OCI-LY7 (cell line): ENCODE measurements around the gene TNFSF13. TPM values are rescaled to one million over a fixed set of nuclear protein-coding genes. Genes with fewer than 3 reads are reported as not detected.

Source experiments
- BruUV-seq: library from RNA; stranded (reverse); fragments of 400-500 nt; replicated peaks from 2 replicates; lab custom pipeline; 2021; lab: Mats Ljungman, UMichigan
- CTCF ChIA-PET: fragments of 300-600 bp; sonication (Branson Sonifier 250); formaldehyde crosslinking; loops from one replicate; lab custom pipeline; 2022; ENCODE audit warnings: antibody characterized with exemption; ENCODE audit not compliant: unreplicated experiment; lab: Charles Lee
- POLR2A ChIA-PET: fragments of 300-600 bp; sonication (Branson Sonifier 250); formaldehyde crosslinking; loops from one replicate; lab custom pipeline; 2022; ENCODE audit warnings: antibody characterized with exemption; lab: Charles Lee
- DNase-seq: peaks from one replicate; pipeline ENCODE4 v3.0.0-alpha.2; 2015; ENCODE audit warnings: low spot score
- H2AFZ ChIP-seq: fragments of 200-600 bp; sonication (generic), shearing (Covaris generic); 2 replicates; pipeline ENCODE4 v1.6.1; 2014; ENCODE audit warnings: mild to moderate bottlenecking, antibody characterized with exemption, low read length, moderate library complexity
- H3K27ac ChIP-seq: fragments of 200-600 bp; sonication (generic); 2 replicates; pipeline ENCODE4 v1.5.1; 2014; ENCODE audit warnings: mixed run types, low read depth, mild to moderate bottlenecking, moderate library complexity, low read length, inconsistent platforms; ENCODE audit not compliant: poor library complexity, severe bottlenecking
- H3K36me3 ChIP-seq: fragments of 200-600 bp; sonication (generic); 2 replicates; pipeline ENCODE4 v1.6.1; 2014; ENCODE audit warnings: mild to moderate bottlenecking, antibody characterized with exemption, low read length, moderate library complexity, mixed read lengths; ENCODE audit not compliant: insufficient read depth
- H3K4me1 ChIP-seq: fragments of 200-600 bp; sonication (generic); 2 replicates; pipeline ENCODE4 v1.5.1; 2014; ENCODE audit warnings: mild to moderate bottlenecking, low read length; ENCODE audit not compliant: insufficient read depth, poor library complexity, severe bottlenecking
- H3K4me2 ChIP-seq: fragments of 200-600 bp; sonication (generic); 2 replicates; pipeline ENCODE4 v1.6.1; 2014; ENCODE audit warnings: mild to moderate bottlenecking, low read length
- H3K4me3 ChIP-seq: fragments of 200-600 bp; sonication (generic); 2 replicates; pipeline ENCODE4 v1.5.1; 2014; ENCODE audit warnings: mild to moderate bottlenecking, low read depth, low read length; ENCODE audit not compliant: poor library complexity, severe bottlenecking
- H3K79me2 ChIP-seq: fragments of 200-600 bp; sonication (generic); 2 replicates; pipeline ENCODE4 v1.6.1; 2016; ENCODE audit warnings: low read depth, mild to moderate bottlenecking, low read length, moderate library complexity, mixed read lengths; ENCODE audit not compliant: insufficient read depth
- H3K9me2 ChIP-seq: fragments of 200-600 bp; sonication (generic); 2 replicates; pipeline ENCODE4 v1.6.1; 2016; ENCODE audit warnings: mild to moderate bottlenecking, low read length, mixed read lengths; ENCODE audit not compliant: insufficient read depth
- H3K9me3 ChIP-seq: fragments of 200-600 bp; sonication (generic); 2 replicates; pipeline ENCODE4 v1.6.1; 2014; ENCODE audit warnings: mild to moderate bottlenecking, mixed run types, low read length, mixed read lengths
- H4K20me1 ChIP-seq: fragments of 200-600 bp; sonication (generic); 2 replicates; pipeline ENCODE4 v1.6.1; 2014; ENCODE audit warnings: mild to moderate bottlenecking, antibody characterized with exemption, low read length, moderate library complexity, mixed read lengths; ENCODE audit not compliant: insufficient read depth
- EZH2phosphoT487 ChIP-seq: fragments of 200-600 bp; sonication (generic); IDR thresholded peaks from 2 replicates; pipeline ENCODE4 v1.6.1; 2018; ENCODE audit warnings: low read depth, borderline replicate concordance, mild to moderate bottlenecking, mixed run types, antibody characterized with exemption, low read length, moderate library complexity, mixed read lengths
- intact Hi-C: fragments of 100-400 bp; cut with micrococcal nuclease; formaldehyde crosslinking; loops from one replicate; pipeline ENCODE4 v1.10.0; 2022; ENCODE audit not compliant: unreplicated experiment
- total RNA-seq, 2 experiments: library from RNA; depleted of rRNA in 1 of 2; stranded (reverse); fragments of >200 nt in 1 of 2; shearing (Covaris generic) in 1 of 2; gene quantifications; 2 replicates each; pipeline ENCODE4 v1.2.3, GENCODE V29; 2014 to 2022
- TF ChIP-seq, protein P1 (sequence below): fragments of 200-600 bp; sonication (generic); conservative IDR thresholded peaks from 2 replicates; pipeline ENCODE4 v1.5.1; 2014; ENCODE audit warnings: mild to moderate bottlenecking, antibody characterized with exemption, low read length, moderate library complexity, mixed read lengths

The TNFSF13 gene
- total RNA-seq, 2 experiments from 2014 or later = 0.98 to 6.0 TPM

DNA sequence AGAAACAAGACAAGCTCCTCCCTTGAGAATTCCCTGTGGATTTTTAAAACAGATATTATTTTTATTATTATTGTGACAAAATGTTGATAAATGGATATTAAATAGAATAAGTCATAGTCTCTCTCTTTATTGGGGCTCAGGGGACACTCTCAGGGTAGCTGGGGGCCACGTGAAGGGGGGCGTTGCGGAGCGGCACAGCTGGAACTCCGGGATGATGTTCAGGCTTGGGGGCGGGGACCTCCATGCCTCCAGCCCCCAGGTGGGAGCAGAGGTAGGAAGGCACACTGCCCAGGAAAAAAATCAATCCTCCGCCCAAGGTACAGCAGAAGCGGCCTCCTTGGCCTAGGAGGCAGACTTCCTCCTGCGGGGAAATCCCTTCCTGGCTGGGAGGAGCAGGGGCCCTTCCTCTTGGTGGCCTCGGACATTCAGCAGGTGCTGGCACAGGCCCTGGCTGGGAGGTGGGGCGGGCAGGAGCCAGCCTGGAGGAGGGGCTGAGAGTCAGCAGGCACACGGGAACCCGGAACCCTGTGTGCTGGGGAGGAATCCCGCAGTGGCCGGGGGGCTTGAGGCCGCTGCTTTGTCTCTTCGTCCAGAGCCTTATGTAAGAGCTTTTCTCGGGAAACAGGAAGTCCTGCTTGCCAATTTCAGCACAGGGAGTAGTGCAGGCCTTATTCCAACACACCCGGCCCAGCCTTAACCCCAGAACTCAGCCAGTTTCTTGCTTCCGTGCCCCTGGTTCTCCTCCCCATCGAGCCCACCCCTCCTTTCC lies 591 bp upstream of the TNFSF13 start:
- peak overlapping the region; percentile 12; the same call in 1 of the 2 replicates for H2AFZ ChIP-seq
- POLR2A ChIA-PET = interaction anchor here (0.7 to 0.9 kb wide), 2 partner anchors 33 to 190 kb away, joined by 3 read pairs; no protein-coding TSS in a partner anchor
- DNase-seq = peak; percentile 33

DNA sequence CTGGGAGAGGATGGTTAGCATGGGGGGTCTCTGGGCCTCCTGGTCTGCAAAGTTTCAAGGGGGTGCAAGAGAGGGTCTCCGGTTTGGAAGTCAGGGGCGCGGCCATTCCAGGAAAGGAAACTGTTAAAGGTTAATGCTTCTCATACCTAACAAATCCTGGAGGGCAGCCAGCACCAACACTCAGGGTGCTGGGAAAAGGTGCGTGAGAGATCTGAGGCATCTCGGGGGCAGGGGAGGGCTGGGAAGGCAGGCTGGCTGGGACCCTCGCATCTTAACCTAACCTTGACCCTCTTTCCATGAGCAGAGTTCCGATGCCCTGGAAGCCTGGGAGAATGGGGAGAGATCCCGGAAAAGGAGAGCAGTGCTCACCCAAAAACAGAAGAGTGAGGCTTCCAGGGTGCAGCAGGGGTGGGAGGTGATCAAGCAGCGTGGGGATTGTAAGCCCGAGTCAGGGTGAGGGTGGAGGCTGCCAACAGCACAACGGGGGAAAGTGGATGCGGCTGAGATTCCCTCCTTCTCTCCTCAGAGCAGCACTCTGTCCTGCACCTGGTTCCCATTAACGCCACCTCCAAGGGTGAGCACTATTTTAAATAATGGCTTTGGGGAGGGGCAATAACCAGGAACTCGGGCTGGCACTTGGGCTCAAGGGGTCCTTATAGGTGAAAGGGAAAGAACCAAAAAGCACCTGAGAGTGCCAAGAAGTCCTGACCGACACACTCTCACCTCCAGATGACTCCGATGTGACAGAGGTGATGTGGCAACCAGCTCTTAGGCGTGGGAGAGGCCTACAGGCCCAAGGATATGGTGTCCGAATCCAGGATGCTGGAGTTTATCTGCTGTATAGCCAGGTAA lies 996 bp downstream of the TNFSF13 start:
- H2AFZ ChIP-seq = no peak overlapping the region

More for the DNA sequence above, 591 bp upstream of the TNFSF13 start:
- CTCF ChIA-PET = no interaction called here
- H3K9me2 ChIP-seq = no peaks in the 10 kb centered on the region
- H3K4me2 ChIP-seq = peak overlapping the region; percentile 27
- peaks cover 11% of the 10 kb centered on the region; the same call in 1 of the 2 replicates for H3K79me2 ChIP-seq
- H3K36me3 ChIP-seq = no peaks in the 10 kb centered on the region
- no peak overlapping the region for H3K27ac ChIP-seq
- H3K4me1 ChIP-seq = peaks cover 40% of the 10 kb centered on the region
- no peaks in the 10 kb centered on the region for H4K20me1 ChIP-seq
- intact Hi-C loops = no loop called here
- TF ChIP-seq, protein P1, sequence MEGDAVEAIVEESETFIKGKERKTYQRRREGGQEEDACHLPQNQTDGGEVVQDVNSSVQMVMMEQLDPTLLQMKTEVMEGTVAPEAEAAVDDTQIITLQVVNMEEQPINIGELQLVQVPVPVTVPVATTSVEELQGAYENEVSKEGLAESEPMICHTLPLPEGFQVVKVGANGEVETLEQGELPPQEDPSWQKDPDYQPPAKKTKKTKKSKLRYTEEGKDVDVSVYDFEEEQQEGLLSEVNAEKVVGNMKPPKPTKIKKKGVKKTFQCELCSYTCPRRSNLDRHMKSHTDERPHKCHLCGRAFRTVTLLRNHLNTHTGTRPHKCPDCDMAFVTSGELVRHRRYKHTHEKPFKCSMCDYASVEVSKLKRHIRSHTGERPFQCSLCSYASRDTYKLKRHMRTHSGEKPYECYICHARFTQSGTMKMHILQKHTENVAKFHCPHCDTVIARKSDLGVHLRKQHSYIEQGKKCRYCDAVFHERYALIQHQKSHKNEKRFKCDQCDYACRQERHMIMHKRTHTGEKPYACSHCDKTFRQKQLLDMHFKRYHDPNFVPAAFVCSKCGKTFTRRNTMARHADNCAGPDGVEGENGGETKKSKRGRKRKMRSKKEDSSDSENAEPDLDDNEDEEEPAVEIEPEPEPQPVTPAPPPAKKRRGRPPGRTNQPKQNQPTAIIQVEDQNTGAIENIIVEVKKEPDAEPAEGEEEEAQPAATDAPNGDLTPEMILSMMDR = no peak
- TF ChIP-seq EZH2phosphoT487 = no peak
- H3K9me3 ChIP-seq = no peaks in the 10 kb centered on the region
- BruUV-seq = no TSS peak
- no peak overlapping the region for H3K4me3 ChIP-seq

More for the DNA sequence above, 996 bp downstream of the TNFSF13 start:
- Histone ChIP-seq H3K27ac (no peak overlapping the region), H3K9me2 (no peaks in the 10 kb centered on the region), H4K20me1 (no peaks in the 10 kb centered on the region), H3K4me3 (no peak overlapping the region), H3K4me1 (peaks cover 47% of the 10 kb centered on the region), H3K4me2 (peak overlapping the region; percentile 74), H3K9me3 (no peaks in the 10 kb centered on the region), H3K36me3 (peaks cover 14% of the 10 kb centered on the region; the same call in 1 of the 2 replicates), H3K79me2 (peaks cover 25% of the 10 kb centered on the region; the same call in 1 of the 2 replicates)
- no peak for DNase-seq
- no TSS peak for BruUV-seq
- ChIA-PET POLR2A (interaction anchor here (1.0 to 1.5 kb wide), 4 partner anchors 12 to 125 kb away, joined by 3 to 9 read pairs (median 3); partner anchors contain the start of genes TMEM102 and TNFSF12), CTCF (interaction anchor here (0.5 to 2.3 kb wide), 5 partner anchors 45 to 222 kb away, joined by 3 to 18 read pairs (median 3); no protein-coding TSS in a partner anchor)
- intact Hi-C loops = loop anchor here (2.0 kb wide), 1 partner anchor 75 kb away; the partner anchor contains the start of gene POLR2A
- TF ChIP-seq, protein P1 = no peak
- no peak for TF ChIP-seq EZH2phosphoT487
